Breast epithelium (tissue), 3 donors: ENCODE results near the gene CCDC85B.
A peak's percentile ranks its signal among the peaks of the same experiment; 100 is the strongest.

Experiments
- POLR2A ChIP-seq: fragments of 450-650 bp; IDR thresholded peaks from one replicate; pipeline ENCODE4 v1.6.1; 2016; ENCODE audit warnings: antibody characterized with exemption, mild to moderate bottlenecking, moderate library complexity
- POLR2AphosphoS5 ChIP-seq, 3 donors: sonication (generic); formaldehyde crosslinking; IDR thresholded peaks; one replicate each; pipeline ENCODE4 v1.6.1; 2017; ENCODE audit warnings: antibody characterized with exemption in 3 of 3
- TF ChIP-seq, protein P1 (sequence below), 3 donors: fragments of 450-650 bp; IDR thresholded peaks; one replicate each; pipeline ENCODE4 v1.5.1; 2016 to 2017; ENCODE audit warnings: antibody characterized with exemption in 3 of 3, mild to moderate bottlenecking in 3 of 3, moderate library complexity in 3 of 3

DNA sequence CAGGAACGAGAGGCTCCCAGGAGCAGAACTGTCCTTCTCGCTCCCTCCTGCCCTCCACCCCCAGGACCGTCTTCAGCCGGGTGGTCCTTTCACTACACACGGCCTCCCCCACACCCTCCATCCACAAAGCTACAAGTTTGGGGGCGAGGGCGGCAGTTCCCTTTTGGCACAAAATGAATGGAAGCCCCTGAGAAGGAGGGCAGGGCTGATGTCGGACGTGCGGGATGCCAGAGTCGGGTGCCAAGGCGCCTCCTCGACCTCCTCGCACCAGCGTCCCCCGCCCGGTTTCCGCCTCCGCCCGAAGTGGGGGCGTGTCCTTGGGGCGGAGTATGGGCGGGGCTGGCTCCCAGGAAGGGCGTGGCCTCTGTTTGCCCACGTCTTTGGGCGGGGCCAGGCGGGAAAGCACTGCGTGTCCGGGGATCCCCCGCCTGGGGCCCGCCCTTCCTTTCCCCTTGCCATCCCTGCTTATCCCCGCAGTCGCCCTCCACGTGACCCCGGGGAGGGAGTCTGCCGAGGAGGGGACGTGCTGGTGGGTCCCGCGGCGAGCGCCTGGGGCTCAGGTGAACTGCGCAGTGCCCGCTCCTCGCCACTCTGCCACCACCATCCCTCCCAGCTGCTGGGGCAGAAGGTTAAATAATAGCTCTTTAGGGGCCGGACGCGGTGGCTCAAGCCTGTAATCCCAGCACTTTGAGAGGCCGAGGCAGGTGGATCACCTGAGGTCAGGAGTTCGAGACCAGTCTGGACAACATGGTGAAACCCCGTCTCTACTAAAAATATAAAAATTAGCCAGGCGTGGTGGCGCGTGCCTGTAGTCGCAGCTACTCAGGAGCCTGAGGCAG is 16.9 kb upstream of the CCDC85B start:
- peak; percentile 61 for TF ChIP-seq POLR2A
- TF ChIP-seq, protein P1, sequence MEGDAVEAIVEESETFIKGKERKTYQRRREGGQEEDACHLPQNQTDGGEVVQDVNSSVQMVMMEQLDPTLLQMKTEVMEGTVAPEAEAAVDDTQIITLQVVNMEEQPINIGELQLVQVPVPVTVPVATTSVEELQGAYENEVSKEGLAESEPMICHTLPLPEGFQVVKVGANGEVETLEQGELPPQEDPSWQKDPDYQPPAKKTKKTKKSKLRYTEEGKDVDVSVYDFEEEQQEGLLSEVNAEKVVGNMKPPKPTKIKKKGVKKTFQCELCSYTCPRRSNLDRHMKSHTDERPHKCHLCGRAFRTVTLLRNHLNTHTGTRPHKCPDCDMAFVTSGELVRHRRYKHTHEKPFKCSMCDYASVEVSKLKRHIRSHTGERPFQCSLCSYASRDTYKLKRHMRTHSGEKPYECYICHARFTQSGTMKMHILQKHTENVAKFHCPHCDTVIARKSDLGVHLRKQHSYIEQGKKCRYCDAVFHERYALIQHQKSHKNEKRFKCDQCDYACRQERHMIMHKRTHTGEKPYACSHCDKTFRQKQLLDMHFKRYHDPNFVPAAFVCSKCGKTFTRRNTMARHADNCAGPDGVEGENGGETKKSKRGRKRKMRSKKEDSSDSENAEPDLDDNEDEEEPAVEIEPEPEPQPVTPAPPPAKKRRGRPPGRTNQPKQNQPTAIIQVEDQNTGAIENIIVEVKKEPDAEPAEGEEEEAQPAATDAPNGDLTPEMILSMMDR (IDR thresholded peaks at IDR 0.05), result peak in 2 of 3 donors; percentile 9 to 13
- peak; percentile 29 to 83 (median 80) for TF ChIP-seq POLR2AphosphoS5 (IDR thresholded peaks at IDR 0.05)
